Tibial nerve (tissue), 4 donors: ENCODE results near the gene ABI1. TPM values are rescaled to one million over a fixed set of nuclear protein-coding genes. Genes with fewer than 3 reads are reported as not detected.

ENCODE experiments used
- DNase-seq, 2 donors: peaks; one replicate each; pipeline ENCODE4 v3.0.0-alpha.2; 2019; ENCODE audit warnings: low spot score in 2 of 2
- H3K27ac ChIP-seq, 4 donors: fragments of 200-600 bp; sonication (generic) in 3 of 4; one replicate each; pipeline ENCODE4 v1.5.1; 2017 to 2019; ENCODE audit warnings: mild to moderate bottlenecking in 1 of 4
- H3K27me3 ChIP-seq, 2 donors: fragments of 200-600 bp; sonication (generic) in 1 of 2; one replicate each; pipeline versions ENCODE4 v1.5.1 to v1.6.0; 2017 to 2019
- H3K36me3 ChIP-seq, 3 donors: fragments of 200-600 bp; sonication (generic); one replicate each; pipeline ENCODE4 v1.5.1; 2018 to 2019
- H3K4me1 ChIP-seq, 4 donors: fragments of 200-600 bp; sonication (generic) in 3 of 4; one replicate each; pipeline ENCODE4 v1.5.1; 2017 to 2019
- H3K4me3 ChIP-seq, 4 donors: fragments of 200-600 bp; sonication (generic) in 3 of 4; one replicate each; pipeline ENCODE4 v1.5.1; 2017 to 2019; ENCODE audit warnings: mild to moderate bottlenecking in 1 of 4, moderate library complexity in 1 of 4
- H3K9me3 ChIP-seq, 4 donors: fragments of 200-600 bp; sonication (generic) in 3 of 4; one replicate each; pipeline ENCODE4 v1.5.1; 2017 to 2019
- EP300 ChIP-seq, 2 donors: sonication (generic); formaldehyde crosslinking; IDR thresholded peaks; one replicate each; pipeline ENCODE4 v1.6.1; 2017; ENCODE audit warnings: antibody characterized with exemption in 2 of 2, mild to moderate bottlenecking in 1 of 2
- POLR2A ChIP-seq, 2 donors: fragments of 450-650 bp; IDR thresholded peaks; one replicate each; pipeline ENCODE4 v1.6.1; 2017; ENCODE audit warnings: antibody characterized with exemption in 2 of 2, mild to moderate bottlenecking in 2 of 2, moderate library complexity in 2 of 2
- WGBS, 2 donors: methylation state at CpG; one replicate each; pipeline ENCODE4 v1.1.5; 2018; 5-methylcytosine and 5-hydroxymethylcytosine counted together
- total RNA-seq, 4 donors: library from RNA; depleted of rRNA; stranded (reverse); fragments of >200 nt; gene quantifications; one replicate each; pipeline ENCODE4 v1.1.0, GENCODE V29; 2016
- TF ChIP-seq, protein P1 (sequence below), 5 experiments: fragments of 200-600 bp in 3 of 5; fragments of 450-650 bp in 2 of 5; sonication (generic) in 3 of 5; IDR thresholded peaks; one replicate each; pipeline ENCODE4 v1.5.1; 2016 to 2019; ENCODE audit warnings: antibody characterized with exemption in 5 of 5, mild to moderate bottlenecking in 3 of 5, moderate library complexity in 2 of 5

The ABI1 gene
- total RNA-seq, 4 donors from 2014 or later: 25.9 to 32.1 (median 29.9) TPM

DNA sequence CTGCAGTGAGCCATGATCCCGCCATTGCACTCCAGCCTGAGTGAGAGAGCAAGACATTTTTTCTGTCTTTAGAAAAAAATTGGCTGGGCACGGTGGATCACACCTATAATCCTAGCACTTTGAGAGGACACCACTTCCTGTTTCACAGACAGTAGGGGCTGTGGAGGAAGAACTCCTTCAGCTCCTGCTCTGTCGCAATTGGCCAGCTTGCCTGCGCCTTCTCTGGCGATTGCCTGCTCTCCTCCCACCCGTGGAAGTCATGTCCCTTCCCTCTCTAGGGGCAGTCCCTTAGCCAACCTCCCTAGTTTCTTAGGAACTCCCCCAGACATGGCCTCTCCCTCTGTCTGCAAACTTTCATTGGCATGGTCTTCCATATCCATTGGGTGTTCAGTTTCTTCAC is 154.6 kb downstream of the ABI1 start:
- H3K36me3 ChIP-seq: peaks cover 0 to 58% (median 6%) of the 10 kb centered on the region in 3 donors
- no peak overlapping the region for H3K27ac ChIP-seq
- H3K4me3 ChIP-seq: no peak overlapping the region
- no peaks in the 10 kb centered on the region for H3K9me3 ChIP-seq
- no peak for DNase-seq
- no peaks in the 10 kb centered on the region for H3K27me3 ChIP-seq
- TF ChIP-seq POLR2A (IDR thresholded peaks at IDR 0.05) (no peak), EP300 (IDR thresholded peaks at IDR 0.05) (no peak)
- TF ChIP-seq, protein P1, sequence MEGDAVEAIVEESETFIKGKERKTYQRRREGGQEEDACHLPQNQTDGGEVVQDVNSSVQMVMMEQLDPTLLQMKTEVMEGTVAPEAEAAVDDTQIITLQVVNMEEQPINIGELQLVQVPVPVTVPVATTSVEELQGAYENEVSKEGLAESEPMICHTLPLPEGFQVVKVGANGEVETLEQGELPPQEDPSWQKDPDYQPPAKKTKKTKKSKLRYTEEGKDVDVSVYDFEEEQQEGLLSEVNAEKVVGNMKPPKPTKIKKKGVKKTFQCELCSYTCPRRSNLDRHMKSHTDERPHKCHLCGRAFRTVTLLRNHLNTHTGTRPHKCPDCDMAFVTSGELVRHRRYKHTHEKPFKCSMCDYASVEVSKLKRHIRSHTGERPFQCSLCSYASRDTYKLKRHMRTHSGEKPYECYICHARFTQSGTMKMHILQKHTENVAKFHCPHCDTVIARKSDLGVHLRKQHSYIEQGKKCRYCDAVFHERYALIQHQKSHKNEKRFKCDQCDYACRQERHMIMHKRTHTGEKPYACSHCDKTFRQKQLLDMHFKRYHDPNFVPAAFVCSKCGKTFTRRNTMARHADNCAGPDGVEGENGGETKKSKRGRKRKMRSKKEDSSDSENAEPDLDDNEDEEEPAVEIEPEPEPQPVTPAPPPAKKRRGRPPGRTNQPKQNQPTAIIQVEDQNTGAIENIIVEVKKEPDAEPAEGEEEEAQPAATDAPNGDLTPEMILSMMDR (IDR thresholded peaks at IDR 0.05): no peak
- H3K4me1 ChIP-seq: no peaks in the 10 kb centered on the region
- 79 to 87% methylated on average over 6 of the region's 6 CpGs for WGBS, 2 donors

DNA sequence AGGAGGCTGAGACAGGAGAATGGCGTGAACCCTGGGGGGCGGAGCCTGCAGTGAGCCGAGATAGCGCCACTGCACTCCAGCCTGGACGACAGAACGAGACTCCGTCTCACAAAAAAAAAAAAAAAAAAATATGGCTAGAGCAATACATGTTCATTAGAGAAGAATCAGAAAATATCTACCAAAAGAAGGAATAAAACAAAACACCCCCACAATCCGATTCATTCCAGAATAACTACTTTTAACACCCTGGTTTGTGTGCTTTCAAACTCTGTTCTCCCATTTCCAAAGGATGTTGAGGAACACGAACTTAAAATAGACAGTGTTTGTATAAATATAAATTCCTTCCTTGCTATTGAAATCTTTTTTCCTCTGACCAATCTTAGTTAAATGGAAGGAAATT is 156.8 kb downstream of the ABI1 start:
- WGBS, 2 donors: 85 to 89% methylated on average over 9 of the region's 9 CpGs
- H3K27me3 ChIP-seq: no peaks in the 10 kb centered on the region
- H3K36me3 ChIP-seq: peaks cover 0 to 47% (median 6%) of the 10 kb centered on the region in 3 donors
- peaks cover 0 to 2% (median 0%) of the 10 kb centered on the region in 4 donors for H3K4me1 ChIP-seq
- TF ChIP-seq EP300 (IDR thresholded peaks at IDR 0.05) (no peak), POLR2A (IDR thresholded peaks at IDR 0.05) (no peak)
- TF ChIP-seq, protein P1 (IDR thresholded peaks at IDR 0.05): no peak
- no peak overlapping the region for H3K27ac ChIP-seq
- no peaks in the 10 kb centered on the region for H3K9me3 ChIP-seq
- H3K4me3 ChIP-seq: no peak overlapping the region
- DNase-seq: no peak

DNA sequence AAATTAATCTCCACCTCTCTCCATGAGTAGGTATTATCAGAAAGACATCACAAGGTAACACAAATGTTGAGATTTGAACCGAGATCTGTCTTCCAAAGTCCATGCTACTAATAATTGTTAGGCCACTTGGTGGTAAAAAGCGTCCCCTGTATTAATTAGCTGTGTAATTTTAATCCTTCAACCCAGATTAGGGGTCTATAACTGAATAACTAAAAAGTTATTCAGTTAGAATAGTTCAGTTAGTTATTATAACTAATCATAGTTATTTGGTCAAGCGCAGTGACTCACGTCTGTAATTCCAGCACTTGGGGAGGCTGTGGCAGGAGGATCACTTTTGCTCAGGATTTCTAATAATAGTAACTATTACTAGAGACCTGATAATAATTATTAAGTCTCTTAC is 157.7 kb downstream of the ABI1 start:
- H3K27ac ChIP-seq: no peak overlapping the region
- H3K9me3 ChIP-seq: no peaks in the 10 kb centered on the region
- no peak overlapping the region for H3K4me3 ChIP-seq
- DNase-seq: no peak
- 83 to 94% methylated on average over 4 of the region's 4 CpGs for WGBS, 2 donors
- no peak for TF ChIP-seq EP300 (IDR thresholded peaks at IDR 0.05)
- TF ChIP-seq POLR2A (IDR thresholded peaks at IDR 0.05): no peak
- TF ChIP-seq, protein P1 (IDR thresholded peaks at IDR 0.05): no peak
- H3K4me1 ChIP-seq: peaks cover 0 to 11% (median 3%) of the 10 kb centered on the region in 4 donors
- H3K27me3 ChIP-seq: no peaks in the 10 kb centered on the region
- peaks cover 0 to 39% (median 6%) of the 10 kb centered on the region in 3 donors for H3K36me3 ChIP-seq

DNA sequence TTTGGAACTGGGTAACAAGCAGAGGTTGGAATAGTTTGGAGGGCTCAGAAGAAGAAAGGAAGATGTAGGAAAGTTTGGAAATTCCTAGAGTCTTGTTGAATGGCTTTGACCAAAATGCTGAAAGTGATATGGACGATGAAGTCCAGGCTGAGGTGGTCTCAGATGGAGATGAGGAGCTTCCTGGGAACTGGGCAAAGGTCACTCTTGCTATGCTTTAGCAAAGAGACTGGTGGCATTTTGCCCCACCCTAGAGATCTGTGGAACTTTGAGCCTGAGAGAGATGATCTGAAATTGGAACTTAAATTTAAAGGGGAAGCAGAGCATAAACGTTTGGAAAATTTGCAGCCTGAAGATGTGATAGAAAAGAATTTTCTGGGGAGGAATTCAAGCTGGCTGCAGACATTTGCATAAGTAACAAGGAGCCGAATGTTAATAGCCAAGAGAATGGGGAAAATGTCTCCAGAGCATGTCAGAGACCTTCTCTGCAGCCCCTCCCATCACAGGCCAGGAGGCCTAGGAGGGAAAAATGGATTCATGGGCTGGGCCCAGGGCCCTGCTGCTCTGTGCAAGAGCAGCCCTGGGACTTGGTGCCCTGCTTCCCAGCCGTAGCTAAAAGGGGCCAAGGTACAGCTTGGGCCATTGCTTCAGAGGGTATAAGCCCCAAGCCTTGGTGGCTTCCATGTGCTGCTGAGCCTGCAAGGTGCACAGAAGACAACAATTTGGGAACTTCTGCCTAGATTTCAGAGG is 159.7 kb downstream of the ABI1 start:
- Histone ChIP-seq H3K36me3 (peaks cover 0 to 18% (median 2%) of the 10 kb centered on the region in 3 donors), H3K27ac (no peak overlapping the region), H3K27me3 (no peaks in the 10 kb centered on the region), H3K4me1 (peaks cover 0 to 19% (median 3%) of the 10 kb centered on the region in 4 donors), H3K9me3 (no peaks in the 10 kb centered on the region), H3K4me3 (no peak overlapping the region)
- TF ChIP-seq, protein P1 (IDR thresholded peaks at IDR 0.05): no peak
- TF ChIP-seq POLR2A (IDR thresholded peaks at IDR 0.05) (no peak), EP300 (IDR thresholded peaks at IDR 0.05) (no peak)
- 45 to 72% methylated on average over 3 to 4 of the region's 4 CpGs for WGBS, 2 donors
- DNase-seq: no peak

DNA sequence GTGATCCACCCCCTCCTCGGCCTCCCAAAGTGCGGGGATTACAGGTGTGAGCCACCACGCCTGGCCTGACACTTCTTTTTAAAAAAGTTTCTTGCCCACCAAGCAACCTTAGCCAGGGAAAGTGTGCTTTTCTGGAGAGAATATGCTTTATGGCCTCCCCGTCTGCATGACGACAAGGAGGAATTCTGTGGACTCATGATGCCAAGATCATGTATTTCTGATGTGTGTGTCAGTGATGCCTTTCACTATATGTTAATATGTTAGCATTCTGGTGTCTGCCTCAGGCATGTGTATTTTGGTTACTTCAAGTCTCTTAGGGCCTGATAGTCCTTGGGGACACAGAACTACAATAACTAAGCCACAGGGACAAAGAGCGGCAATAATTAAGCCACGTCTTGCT is 161.1 kb downstream of the ABI1 start:
- Histone ChIP-seq H3K36me3 (peaks cover 0 to 9% (median 0%) of the 10 kb centered on the region in 3 donors), H3K4me3 (no peak overlapping the region), H3K4me1 (peaks cover 0 to 19% (median 3%) of the 10 kb centered on the region in 4 donors), H3K27me3 (no peaks in the 10 kb centered on the region), H3K27ac (no peak overlapping the region), H3K9me3 (no peaks in the 10 kb centered on the region)
- DNase-seq: no peak
- TF ChIP-seq, protein P1 (IDR thresholded peaks at IDR 0.05): no peak
- no peak for TF ChIP-seq EP300 (IDR thresholded peaks at IDR 0.05)
- TF ChIP-seq POLR2A (IDR thresholded peaks at IDR 0.05): no peak
- whole genome bisulfite sequencing, 2 donors: 92 to 93% methylated on average over 7 of the region's 7 CpGs
